Esophagus muscularis mucosa (tissue), 4 donors: Measurements from ENCODE around the gene ART3. TPM values are rescaled to one million over a fixed set of nuclear protein-coding genes. Genes with fewer than 3 reads are reported as not detected.

Experiments
- DNase-seq: peaks from one replicate; pipeline ENCODE4 v3.0.0-alpha.2; 2017; ENCODE audit errors: extremely low spot score
- H3K27ac ChIP-seq, 4 donors: fragments of 200-600 bp; sonication (generic); replicated peaks in 1 of 4; 1 replicate in 3 of 4; 2 replicates in 1 of 4; pipeline ENCODE4 v1.5.1; 2016 to 2019; ENCODE audit warnings: mild to moderate bottlenecking in 1 of 4
- H3K27me3 ChIP-seq, 4 donors: fragments of 200-600 bp; sonication (generic); one replicate each; pipeline versions ENCODE4 v1.5.1 to v1.6.0; 2016 to 2019
- H3K36me3 ChIP-seq, 4 donors: fragments of 200-600 bp; sonication (generic); one replicate each; pipeline ENCODE4 v1.5.1; 2016 to 2019
- H3K4me1 ChIP-seq, 4 donors: fragments of 200-600 bp; sonication (generic); one replicate each; pipeline ENCODE4 v1.5.1; 2016 to 2019
- H3K4me3 ChIP-seq, 4 donors: fragments of 200-600 bp; sonication (generic); 1 replicate in 2 of 4; 2 replicates in 2 of 4; pipeline ENCODE4 v1.5.1; 2016 to 2019; ENCODE audit warnings: mild to moderate bottlenecking in 4 of 4, moderate library complexity in 1 of 4
- H3K9me3 ChIP-seq, 4 donors: fragments of 200-600 bp; sonication (generic); 1 replicate in 3 of 4; 2 replicates in 1 of 4; pipeline ENCODE4 v1.5.1; 2016 to 2019
- CTCF ChIP-seq, 3 experiments: fragments of 200-600 bp in 2 of 3; fragments of 450-650 bp in 1 of 3; sonication (generic) in 2 of 3; IDR thresholded peaks; one replicate each; pipeline ENCODE4 v1.5.1; 2017 to 2019; ENCODE audit warnings: antibody characterized with exemption in 3 of 3, mild to moderate bottlenecking in 2 of 3, moderate library complexity in 1 of 3
- EP300 ChIP-seq: sonication (generic); formaldehyde crosslinking; IDR thresholded peaks from one replicate; pipeline ENCODE4 v1.6.1; 2017; ENCODE audit warnings: antibody characterized with exemption
- POLR2A ChIP-seq: fragments of 450-650 bp; IDR thresholded peaks from one replicate; pipeline ENCODE4 v1.6.1; 2017; ENCODE audit warnings: antibody characterized with exemption, moderate library complexity, mild to moderate bottlenecking, low read depth
- POLR2AphosphoS5 ChIP-seq, 2 donors: sonication (generic); formaldehyde crosslinking; IDR thresholded peaks; one replicate each; pipeline ENCODE4 v1.6.1; 2017; ENCODE audit warnings: antibody characterized with exemption in 2 of 2
- WGBS: methylation state at CpG from one replicate; pipeline ENCODE4 v1.1.5; 2018; 5-methylcytosine and 5-hydroxymethylcytosine counted together
- intact Hi-C: fragments of 100-400 bp; cut with DNase I; formaldehyde crosslinking; loops from one replicate; pipeline ENCODE4 v1.15.1; 2023
- total RNA-seq, 4 donors: library from RNA; depleted of rRNA; stranded (reverse); fragments of >200 nt; gene quantifications; one replicate each; pipeline versions ENCODE4 v1.1.0 to v1.2.1, GENCODE V29; 2016

ART3 gene
- total RNA-seq, 4 donors from 2014 or later = 5.8 to 17.8 (median 8.9) TPM

GRCh38 chr4:76084542-76084941 lies 10.0 kb downstream of the ART3 start:
- no peaks in the 10 kb centered on the region for H3K9me3 ChIP-seq
- peaks cover 0 to 11% (median 4%) of the 10 kb centered on the region in 4 donors for H3K4me1 ChIP-seq
- H3K27me3 ChIP-seq = no peaks in the 10 kb centered on the region
- H3K36me3 ChIP-seq = no peaks in the 10 kb centered on the region
- no peak overlapping the region for H3K4me3 ChIP-seq
- DNase-seq = no peak
- 64% methylated on average over 1 of the region's 1 CpG for WGBS
- intact Hi-C loops = no loop called here
- no peak for TF ChIP-seq CTCF (IDR thresholded peaks at IDR 0.05)
- no peak for TF ChIP-seq EP300
- no peak for TF ChIP-seq POLR2A
- no peak for TF ChIP-seq POLR2AphosphoS5 (IDR thresholded peaks at IDR 0.05)
- no peak overlapping the region for H3K27ac ChIP-seq

- H3K27ac ChIP-seq = no peak overlapping the region
- H3K9me3 ChIP-seq = no peaks in the 10 kb centered on the region
- peaks cover 0 to 17% (median 4%) of the 10 kb centered on the region in 4 donors for H3K4me1 ChIP-seq
- no peak overlapping the region for H3K4me3 ChIP-seq
- no peaks in the 10 kb centered on the region for H3K27me3 ChIP-seq
- intact Hi-C loops = no loop called here
- TF ChIP-seq CTCF (IDR thresholded peaks at IDR 0.05) = peak; percentile 44 to 53 (median 48)
- no peak for TF ChIP-seq EP300
- no peaks in the 10 kb centered on the region for H3K36me3 ChIP-seq
- 39% methylated on average over 13 of the region's 13 CpGs for WGBS
- no peak for DNase-seq
Measured at GRCh38 chr4:76087007-76087769, 12.7 kb downstream of the ART3 start.

DNA sequence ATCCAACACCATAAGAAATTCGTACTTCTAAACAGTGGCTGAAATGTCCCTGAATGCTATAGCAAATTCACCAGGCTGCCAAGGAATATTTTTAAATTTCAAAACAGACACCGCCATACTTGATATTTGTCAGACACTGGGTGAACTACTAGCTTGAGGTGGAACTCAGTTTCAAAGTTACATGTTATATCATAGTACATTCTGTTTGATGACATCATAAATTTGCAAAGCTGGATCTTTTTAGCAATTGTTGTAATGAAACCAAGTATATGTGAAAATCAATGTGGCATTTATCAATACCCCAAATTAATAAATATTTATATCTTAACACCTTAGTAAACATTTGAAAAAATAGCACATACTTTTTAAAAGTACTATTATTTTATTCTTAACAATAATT lies 14.2 kb downstream of the ART3 start:
- WGBS = 93% methylated on average over 2 of the region's 2 CpGs
- intact Hi-C loops = no loop called here
- Histone ChIP-seq H3K27ac (no peak overlapping the region), H3K36me3 (no peaks in the 10 kb centered on the region), H3K9me3 (no peaks in the 10 kb centered on the region), H3K27me3 (no peaks in the 10 kb centered on the region), H3K4me1 (peaks cover 0 to 17% (median 4%) of the 10 kb centered on the region in 4 donors), H3K4me3 (no peak overlapping the region)
- no peak for DNase-seq
- TF ChIP-seq CTCF (IDR thresholded peaks at IDR 0.05) (no peak), POLR2AphosphoS5 (IDR thresholded peaks at IDR 0.05) (no peak), POLR2A (no peak), EP300 (no peak)

- Histone ChIP-seq H3K27ac (no peak overlapping the region), H3K36me3 (no peaks in the 10 kb centered on the region), H3K4me1 (peaks cover 0 to 17% (median 4%) of the 10 kb centered on the region in 4 donors), H3K4me3 (no peak overlapping the region), H3K27me3 (no peaks in the 10 kb centered on the region), H3K9me3 (no peaks in the 10 kb centered on the region)
- intact Hi-C loops = no loop called here
- TF ChIP-seq EP300 (no peak), POLR2A (no peak), CTCF (IDR thresholded peaks at IDR 0.05) (no peak), POLR2AphosphoS5 (IDR thresholded peaks at IDR 0.05) (no peak)
- 62% methylated on average over 7 of the region's 7 CpGs for WGBS
- DNase-seq = no peak
Measured at GRCh38 chr4:76090241-76090691, 15.8 kb downstream of the ART3 start.

DNA sequence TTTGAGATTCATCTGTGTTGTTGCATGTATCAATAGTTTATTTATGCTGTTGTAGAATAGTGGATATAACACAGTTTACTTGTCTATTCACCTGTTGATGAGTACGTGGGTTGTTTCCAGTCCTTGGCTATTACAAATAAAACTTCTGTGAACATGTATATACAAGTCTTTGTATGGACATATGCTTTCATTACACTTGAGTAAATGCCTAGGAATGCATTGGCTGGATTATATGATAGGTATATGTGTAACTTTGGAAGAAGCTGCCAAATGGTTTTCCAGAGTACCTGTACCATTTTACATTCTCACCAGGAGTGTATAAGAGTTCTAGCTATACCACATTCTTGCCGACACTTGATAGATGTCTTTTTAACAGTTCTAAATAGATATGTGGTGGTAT lies 16.5 kb downstream of the ART3 start:
- Histone ChIP-seq H3K4me3 (no peak overlapping the region), H3K9me3 (no peaks in the 10 kb centered on the region), H3K27me3 (no peaks in the 10 kb centered on the region), H3K4me1 (peaks cover 0 to 14% (median 4%) of the 10 kb centered on the region in 4 donors), H3K36me3 (no peaks in the 10 kb centered on the region), H3K27ac (no peak overlapping the region)
- intact Hi-C loops = no loop called here
- WGBS = 81% methylated on average over 2 of the region's 2 CpGs
- TF ChIP-seq EP300 (no peak), POLR2AphosphoS5 (IDR thresholded peaks at IDR 0.05) (no peak), POLR2A (no peak), CTCF (IDR thresholded peaks at IDR 0.05) (no peak)
- no peak for DNase-seq
